Activated CD4-positive, alpha-beta T cell treated with anti-CD3 and anti-CD28 coated beads for 24 hours (primary cell): ENCODE results near the gene SETBP1.

Experiments used
- DNase-seq, 2 donors: peaks; one replicate each; pipeline ENCODE4 v3.0.0-alpha.2; 2020; ENCODE audit warnings: low read depth in 2 of 2

The SETBP1 gene

DNA sequence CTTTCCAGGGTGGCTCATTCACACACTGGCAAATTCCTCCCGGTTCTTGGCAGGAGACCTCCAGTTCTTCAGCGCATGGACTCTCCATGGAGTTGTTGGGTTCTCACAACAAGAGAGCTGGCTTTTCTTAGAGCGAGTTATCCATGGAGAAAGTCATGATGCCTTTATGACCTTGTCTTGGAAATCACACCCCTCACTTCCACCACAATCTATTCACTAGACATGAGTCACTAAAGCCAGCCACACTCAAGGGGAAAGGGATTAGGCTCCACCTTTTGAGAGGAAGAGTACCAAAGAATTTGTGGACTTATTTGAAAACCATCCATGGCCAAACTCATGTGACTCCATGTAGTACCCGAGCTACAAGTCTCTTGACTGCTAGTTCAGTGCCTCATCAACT is 160.5 kb downstream of the SETBP1 start:
- no peak for DNase-seq

DNA sequence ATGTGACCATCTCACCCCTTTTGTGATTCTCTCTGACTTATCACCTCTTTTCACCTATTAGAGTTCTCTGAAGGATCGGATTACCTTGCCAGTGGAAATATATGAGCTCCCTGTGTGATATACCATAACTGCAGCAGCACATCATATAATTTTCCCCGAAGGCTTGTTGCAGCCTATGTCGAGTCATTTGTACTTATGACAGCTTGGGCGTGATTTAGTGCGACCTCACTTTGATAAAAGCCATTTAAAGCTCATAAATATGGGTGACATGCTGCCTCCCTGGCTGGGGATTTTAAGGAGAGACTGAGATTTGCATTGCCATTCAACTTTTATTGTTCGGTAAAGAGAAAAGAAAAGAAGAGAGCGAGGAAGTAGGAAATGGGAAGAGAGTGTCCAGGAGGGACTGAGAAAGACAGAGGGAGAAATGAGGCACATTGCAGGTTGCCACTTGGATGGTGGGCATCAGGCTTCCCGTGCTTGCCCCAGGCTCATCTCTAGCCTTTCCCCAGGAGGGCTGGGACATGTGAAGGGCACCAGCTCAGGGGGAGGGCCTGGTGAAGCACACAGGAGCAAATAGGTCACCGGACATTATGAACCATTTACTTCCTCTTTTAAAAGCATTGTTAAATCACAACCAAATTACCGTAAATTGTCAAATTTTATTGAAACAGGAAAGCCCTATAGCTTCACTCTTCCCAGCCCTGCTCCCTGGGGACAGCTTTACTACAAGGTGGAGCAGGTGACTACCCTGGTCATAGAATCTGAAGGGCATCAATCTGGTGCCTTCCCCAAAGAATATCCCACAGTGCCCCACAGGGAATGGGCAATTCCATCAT is 161.3 kb downstream of the SETBP1 start:
- no peak for DNase-seq

DNA sequence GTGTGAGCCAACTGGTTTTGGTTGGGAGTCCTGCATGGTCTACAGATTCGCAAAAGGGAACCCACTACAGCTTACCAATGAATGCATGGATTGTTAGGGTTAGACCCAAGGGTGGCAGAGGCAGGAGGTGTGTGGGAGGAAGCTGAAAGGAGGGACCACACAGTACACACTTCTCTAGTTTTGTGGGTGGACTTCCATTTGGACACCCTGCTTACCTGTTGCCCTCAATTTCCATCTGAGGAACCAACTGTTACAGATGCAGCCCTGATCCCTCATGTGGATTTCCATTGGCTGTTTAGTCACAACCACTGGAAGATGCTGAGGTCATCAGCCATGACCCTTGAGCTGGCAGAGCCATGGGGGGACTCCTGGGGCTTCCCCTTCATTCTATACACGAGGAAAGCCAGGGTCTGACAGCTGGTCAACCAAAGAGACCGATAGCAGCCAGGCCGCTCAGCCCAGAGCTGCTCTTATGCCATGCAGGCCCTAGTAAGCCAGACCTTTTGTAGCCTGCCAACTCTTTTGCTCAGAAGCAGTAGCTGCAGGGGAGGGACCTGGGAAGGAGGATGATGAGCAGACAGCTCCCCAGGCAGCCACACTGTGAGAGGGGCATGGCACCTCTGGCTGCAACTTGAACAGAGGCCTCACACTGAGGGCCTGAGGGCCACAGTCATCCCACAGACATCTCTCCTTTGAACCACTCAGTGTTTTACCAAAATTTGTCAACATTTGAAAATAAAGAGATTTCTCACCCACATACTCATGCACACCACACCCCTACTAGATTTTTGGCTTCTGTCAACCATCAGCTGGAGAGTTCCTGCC is 162.1 kb downstream of the SETBP1 start:
- no peak for DNase-seq

DNA sequence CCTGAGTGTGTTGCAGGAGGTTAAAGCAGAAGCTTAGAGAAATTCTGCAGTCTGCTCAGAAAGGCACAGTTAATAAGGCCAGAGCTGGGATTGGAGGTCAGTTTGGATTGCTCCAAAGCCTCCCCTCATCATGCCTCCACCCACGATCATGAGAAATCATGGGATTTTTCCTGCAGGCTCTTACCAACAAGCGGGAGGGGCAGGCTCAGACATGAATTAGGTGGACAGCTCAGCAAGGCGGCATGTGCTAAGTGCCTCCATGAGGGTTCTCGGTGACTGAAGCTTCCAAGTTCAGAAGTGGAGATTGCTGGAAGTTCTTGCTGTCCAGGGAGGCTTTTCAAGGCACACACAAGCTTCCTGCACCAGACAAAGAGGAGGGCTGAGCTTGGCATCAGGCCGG is 163.8 kb downstream of the SETBP1 start:
- DNase-seq: no peak

DNA sequence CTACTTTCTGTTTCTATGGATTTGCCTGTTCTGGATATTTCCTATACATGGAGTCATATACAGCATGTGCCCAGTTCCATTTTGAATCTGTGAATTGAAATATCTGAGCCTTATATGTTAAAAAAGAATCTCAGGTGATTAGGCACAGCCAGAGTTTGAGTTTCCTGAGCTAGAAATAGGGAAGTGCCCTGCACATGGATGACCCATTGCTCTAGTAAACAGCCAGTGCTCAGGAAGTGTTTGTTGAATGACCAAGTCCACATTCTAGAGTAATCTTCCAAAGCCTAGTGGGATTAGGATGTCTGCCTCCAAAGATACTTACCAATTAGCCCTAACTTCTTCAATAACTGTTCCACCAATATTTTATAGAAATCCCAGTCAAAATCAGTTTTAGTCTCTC is 165.8 kb downstream of the SETBP1 start:
- DNase-seq: no peak

DNA sequence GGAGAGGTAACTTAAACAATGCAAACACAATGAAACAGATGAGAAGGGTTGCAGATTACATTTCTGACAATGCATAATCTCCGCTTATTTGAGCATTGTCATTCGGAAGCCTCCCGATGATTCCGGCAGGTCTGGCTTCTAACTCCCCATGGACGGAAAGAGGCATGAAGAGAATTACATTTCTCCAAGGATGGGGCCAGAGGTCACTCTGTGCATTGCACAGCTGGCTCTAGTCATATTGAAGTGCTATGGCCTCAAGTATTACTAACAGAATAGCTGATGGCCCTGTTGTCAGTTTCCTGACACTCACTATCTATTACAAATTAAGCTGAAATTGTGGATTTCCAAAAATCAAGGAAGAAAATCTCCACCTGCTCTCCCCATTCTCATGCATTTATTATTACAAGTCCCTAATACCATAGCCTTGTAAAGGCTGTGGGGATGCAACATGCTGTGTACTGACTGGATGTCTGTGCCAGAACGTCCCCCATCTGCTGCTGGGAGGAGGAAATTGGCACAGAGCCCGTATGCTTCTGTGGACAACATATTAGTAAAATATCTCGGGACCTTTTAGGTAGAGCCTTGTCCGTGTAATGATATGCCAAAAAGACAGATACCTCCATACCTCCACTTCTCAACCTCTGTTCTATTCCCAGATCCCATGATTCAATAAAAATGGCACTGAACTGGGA is 168.1 kb downstream of the SETBP1 start:
- DNase-seq: no peak

DNA sequence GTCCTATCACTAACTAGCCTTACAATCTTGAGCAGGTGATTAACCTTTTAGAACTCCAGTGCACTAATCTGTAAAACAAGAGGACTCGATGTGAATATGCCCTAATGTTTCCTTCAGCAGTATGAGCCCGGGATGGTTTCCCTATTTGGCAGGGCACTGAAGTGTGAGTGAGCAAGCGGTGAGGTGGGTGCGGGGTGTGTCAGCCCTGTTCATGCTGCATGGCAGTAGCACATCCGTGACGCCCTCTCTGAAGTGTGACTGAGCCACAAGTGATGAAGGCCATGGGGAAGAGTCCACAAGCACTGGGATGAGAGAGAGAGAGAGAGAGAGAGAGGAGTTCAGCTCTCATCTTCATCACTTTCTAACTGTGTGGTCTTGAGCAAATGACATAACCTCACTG is 168.7 kb downstream of the SETBP1 start:
- no peak for DNase-seq

DNA sequence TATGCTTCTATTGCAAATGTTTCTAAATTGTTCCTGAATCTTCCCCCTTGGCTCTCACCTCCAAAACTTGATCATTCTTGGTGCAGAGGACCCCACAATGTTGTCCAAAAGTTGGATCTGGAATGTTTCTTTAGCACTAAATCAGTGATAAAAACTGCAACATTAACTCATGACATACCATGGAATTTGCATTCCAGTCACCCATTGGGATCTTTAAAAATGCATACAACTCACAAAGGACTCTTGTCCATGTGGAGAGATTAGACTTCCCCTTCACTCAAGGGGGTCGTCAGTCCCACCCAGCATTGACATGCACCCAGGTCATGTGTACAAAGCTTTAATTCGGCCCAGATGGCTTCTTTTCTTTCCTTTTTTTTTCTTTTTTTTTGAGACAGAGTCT is 169.3 kb downstream of the SETBP1 start:
- no peak for DNase-seq

DNA sequence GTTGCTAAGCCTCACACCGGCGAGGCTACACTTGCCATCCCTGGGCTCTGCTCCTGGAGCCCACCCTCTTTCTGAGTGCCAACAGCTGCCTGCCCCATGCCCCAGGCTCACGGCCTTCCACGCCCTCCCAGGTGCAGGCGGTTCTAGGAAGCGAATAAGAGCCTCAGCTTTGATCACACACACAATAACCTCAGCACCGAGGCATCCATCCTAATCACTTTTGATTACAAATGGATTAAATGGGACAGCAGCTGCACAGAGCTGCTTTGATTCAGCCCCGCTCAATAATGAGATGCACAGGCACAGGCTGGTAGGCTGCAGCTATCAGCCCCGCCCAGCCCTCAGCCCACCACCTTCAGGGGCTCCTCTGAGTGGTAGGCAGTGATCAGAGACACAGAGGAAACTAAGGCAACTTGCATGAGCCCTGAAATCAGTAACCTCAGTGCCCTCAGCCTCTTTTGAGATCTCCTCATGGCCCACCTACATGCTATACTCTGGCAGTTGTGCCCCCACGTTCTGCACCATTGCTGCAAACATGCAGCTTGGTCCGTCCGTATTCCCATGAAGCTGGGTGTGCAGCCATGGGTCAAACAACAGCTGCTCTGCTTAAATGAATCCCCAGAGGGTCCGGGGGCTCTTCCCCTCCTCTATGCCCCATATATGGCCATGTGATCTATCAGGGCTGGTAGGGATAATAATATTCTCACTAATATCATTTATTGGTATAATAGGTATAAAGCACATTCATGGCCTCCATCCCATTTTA is 171.4 kb downstream of the SETBP1 start:
- DNase-seq: no peak

DNA sequence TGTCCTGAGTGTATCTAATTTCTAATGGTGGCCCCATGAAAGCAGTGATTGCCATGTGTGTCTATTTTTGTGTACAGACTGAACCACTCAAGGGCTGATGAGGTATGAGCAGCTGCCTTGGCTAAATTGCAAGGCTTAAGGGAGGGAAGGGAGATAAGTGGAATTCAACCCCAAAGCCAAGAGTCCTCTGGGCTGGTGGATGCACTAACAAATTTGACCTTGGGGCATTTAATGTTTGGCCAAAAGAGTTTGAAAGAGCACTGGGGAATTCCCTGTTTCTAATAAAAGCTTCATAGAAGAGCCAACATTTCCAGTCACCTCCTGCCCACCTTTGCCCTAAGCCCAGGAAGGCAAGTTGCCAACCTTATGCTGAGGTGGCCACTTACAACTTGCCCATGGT is 172.1 kb downstream of the SETBP1 start:
- no peak for DNase-seq

DNA sequence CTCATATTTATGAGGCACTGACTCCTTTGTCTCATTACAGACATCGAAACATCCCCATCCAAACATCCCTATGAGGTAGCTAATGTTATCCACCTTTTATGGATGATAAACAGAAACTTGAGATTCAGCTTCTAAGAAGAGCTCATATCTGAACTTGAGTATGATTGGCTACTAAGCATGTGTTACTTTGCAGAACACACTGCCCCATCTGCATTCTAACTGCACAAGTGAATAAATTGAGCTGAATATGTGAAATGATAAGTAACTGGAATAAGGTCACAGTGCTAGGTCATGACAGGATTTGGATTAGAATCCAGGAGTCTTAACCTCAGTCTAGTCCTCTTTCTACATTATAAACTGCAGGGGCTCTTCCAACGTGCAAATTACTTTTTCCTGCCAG is 172.7 kb downstream of the SETBP1 start:
- DNase-seq: no peak

DNA sequence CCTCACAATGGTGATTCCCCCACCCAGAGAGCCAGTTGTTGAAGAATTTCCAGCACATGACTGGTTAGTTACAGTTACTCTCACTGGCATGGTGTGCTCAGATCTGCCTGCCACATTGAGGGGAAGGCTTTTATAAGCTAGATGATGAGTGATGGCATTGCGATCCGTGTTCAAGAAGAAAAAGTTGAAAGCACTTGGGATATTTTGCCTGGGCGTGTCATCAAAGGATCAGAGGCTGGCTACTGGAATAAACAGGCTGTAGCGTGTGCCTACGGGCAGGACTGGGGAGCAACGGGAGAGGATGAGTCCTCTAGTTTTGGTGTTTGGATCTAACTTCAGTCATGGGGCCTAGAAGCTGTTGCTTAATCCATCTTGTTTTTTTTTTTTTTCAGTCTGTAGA is 175.0 kb downstream of the SETBP1 start:
- no peak for DNase-seq

DNA sequence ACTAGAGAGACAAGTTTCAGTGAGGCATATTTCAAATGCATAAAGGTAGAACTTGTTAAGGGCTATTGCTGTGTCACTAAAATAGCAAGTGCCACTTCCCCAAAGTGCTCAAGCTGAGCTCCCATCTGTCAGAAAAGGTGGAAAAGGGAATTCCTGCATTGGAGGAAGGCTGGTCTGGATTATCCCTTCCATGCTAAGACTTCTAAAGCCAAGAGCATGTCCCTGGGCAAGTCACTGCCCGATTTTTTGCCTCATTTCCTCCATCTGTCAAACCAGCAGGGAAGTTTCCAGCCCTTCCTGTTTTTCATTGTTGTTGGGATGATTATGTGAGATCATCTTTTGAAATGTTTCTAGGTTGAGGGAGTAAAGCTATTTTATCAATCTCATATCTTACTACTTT is 175.5 kb downstream of the SETBP1 start:
- DNase-seq: no peak

DNA sequence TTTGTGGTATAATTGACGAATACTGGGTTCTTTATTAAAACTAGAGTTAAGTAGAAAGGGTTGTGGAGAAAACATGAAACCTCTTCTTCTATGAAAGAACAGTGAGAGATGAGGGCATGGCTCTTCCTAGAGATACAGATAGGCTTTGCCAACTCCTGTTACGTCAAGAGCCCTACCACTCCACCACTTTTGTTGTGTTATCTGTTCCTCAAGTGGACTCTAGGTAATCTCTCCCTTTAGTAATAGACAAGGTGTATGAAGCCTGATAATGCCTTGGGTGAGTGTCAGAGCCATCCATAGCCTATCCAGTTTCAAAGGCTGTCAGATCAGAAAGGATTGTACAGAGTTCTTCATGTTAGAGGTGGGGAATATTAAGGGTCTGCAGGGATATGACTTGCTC is 176.4 kb downstream of the SETBP1 start:
- DNase-seq: no peak

DNA sequence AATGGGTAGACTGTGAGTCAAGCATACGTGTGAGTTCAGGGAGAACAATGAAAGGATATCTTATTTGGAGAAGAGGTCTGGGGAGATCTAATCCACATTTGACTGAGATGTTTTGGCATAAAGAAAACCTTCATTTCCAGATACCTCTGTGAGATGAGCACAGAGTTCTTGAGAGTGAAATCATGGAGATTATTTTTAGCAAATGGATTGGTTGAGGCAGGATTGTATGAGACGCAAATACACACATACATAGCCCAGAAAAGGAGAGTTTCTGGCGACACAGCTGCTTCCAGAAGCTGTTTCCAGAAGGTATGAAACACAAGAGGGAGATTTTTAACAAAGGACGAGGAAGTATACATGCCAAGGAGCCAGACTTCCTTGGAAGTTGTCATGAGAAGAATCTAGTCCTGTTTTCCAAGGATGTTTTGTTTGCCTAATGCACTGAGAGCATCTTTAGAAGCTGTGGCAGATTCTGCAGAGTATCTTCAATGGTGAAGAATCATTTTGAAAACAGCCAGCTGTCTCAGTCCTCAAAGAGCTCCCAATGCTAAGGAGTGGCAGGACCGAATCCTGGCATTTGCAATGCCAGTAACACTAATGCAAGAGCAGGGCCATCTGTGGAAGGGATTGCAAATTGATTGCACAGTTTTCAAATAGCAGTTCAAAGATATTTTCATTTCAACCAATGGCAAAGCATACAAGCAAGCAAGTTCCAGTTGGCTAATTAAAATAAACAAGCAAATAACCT is 177.2 kb downstream of the SETBP1 start:
- DNase-seq: no peak

DNA sequence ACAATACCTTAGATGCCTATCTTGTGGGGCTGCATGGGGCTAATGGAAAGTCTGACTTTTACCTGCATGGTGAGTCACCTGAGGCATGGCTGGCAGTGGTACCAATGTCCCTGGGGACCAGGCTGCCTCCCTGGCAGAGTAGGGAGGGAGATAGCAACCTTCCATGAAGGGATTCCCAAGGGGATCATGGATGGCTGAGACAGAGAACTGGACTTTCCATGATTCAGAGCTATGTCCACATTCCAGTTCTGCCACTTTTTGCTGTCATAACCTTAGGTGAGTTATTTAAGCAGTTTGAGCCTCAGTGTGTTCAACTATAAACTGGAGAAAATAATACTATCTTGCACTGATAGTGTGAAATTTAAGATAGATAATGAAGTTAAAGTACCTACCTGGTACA is 178.6 kb downstream of the SETBP1 start:
- DNase-seq: no peak

DNA sequence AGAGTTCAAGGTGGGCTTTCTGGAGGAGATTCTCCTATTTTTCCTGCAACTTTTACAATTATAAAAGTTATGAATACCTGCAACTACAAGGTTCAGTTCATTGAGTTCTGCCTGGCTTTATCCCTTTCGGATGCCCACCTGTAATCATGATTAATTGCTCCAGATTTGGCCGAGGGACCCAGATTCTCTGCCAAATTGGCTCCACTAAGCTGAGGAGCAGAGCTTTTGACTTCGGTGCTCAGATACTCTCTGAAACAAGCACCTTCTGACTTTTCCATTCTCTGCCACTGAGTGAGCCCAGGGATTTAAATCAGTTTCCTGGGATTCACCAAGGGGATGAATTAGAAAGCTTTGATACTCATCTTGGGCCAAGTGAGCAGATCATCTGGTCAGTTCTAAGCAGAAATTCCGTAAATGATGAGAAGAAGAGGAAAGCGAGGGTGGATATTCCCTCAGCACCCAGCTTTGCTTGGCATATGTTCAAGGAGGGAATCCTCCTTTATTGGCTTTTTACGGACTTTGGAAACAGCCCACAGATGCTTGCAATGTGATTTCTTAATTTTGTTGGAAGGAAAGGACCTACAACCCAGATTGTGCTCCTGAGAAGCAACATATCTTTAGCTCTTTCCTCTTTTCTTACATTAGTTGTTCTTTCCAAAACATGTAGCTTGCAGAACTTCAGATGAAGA is 179.2 kb downstream of the SETBP1 start:
- no peak for DNase-seq

DNA sequence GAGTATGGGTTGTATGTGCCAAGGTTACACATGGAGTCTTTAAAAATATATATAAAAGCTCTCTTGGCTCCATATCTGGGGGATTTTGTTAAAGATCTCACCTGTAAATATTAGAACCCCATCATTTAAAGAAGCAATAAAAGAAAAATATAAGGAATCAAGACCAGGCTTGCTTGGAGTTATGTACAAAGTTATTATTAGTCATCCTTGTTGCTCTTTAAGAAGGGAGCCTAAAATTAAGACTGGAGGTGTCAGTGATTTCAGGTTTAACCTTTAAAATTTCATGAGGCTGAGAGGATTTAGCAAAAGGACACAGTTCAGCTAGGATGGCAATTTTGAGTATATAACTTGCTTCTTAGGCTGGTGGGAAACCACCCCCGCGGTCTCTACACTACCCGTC is 181.4 kb downstream of the SETBP1 start:
- no peak for DNase-seq

DNA sequence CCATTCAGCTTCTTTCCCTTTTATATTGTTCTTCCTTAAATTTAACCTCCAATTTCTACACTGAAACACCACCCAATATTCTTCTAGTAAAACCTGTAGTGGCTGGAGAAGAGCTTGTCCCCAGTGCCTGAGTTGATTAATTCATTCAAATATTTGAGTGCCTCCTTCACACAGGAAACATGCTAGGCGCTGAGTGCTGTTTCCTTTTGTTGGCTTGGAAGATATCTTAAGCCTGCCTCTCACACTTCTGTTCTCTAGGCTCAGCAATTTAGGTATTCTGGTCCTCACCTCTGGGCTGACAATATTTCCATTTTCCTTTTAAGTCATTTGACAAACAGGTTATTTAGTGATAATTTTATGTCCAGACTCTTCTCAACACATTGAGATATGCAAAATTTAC is 185.4 kb downstream of the SETBP1 start:
- no peak for DNase-seq

DNA sequence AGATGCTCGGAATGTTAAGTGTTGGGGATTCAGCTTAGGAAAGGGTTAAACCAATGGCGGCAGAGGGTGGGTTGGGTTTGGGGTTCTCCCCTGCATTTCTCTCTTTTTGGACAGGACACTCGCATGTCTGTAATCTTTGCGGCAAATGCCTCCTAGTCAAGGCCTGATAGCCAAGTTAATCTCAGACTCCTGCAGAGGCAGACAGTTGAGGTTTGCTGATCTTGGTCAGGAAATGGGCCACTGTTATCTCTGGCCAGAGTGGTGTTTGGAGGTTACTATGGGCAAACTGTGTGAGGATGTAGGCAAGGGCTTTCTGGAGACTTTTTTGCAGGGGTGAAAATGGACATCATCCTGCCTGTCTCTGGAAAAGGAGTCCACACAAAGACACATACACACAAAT is 188.8 kb downstream of the SETBP1 start:
- no peak for DNase-seq
